HG03442 (cell line): ENCODE results near the gene RAB7A.
"Not testable (repeated sequence)": the region's sequence is repeated elsewhere in the genome, so short reads cannot be mapped to it uniquely, and the experiment has no call there.

Experiments used
- ATAC-seq: cut with Tn5 transposase; IDR thresholded peaks from one replicate; pipeline ENCODE4 v1.9.1; 2021; ENCODE audit warnings: mild to moderate bottlenecking, moderate library complexity; ENCODE audit not compliant: unreplicated experiment

RAB7A gene

GRCh38 chr3:128749035-128749434 lies 23.1 kb downstream of the RAB7A start:
- ATAC-seq = no peak

- not testable (repeated sequence) for ATAC-seq
Measured at GRCh38 chr3:128749561-128749960, 23.6 kb downstream of the RAB7A start.

- no peak for ATAC-seq
Measured at GRCh38 chr3:128753715-128754114, 27.7 kb downstream of the RAB7A start.

- no peak for ATAC-seq
Measured at GRCh38 chr3:128760042-128760441, 34.1 kb downstream of the RAB7A start.

GRCh38 chr3:128760881-128761280 lies 34.9 kb downstream of the RAB7A start:
- no peak for ATAC-seq

GRCh38 chr3:128761392-128761791 lies 35.4 kb downstream of the RAB7A start:
- ATAC-seq = no peak

GRCh38 chr3:128763967-128764366 lies 38.0 kb downstream of the RAB7A start:
- ATAC-seq = no peak

- ATAC-seq = no peak
Measured at GRCh38 chr3:128764863-128765262, 38.9 kb downstream of the RAB7A start.

- no peak for ATAC-seq
Measured at GRCh38 chr3:128767094-128767750, 41.2 kb downstream of the RAB7A start.

GRCh38 chr3:128768471-128768870 lies 42.5 kb downstream of the RAB7A start:
- no peak for ATAC-seq

GRCh38 chr3:128770387-128770786 lies 44.4 kb downstream of the RAB7A start:
- no peak for ATAC-seq

- ATAC-seq = not testable (repeated sequence)
Measured at GRCh38 chr3:128773189-128773588, 47.2 kb downstream of the RAB7A start.

- not testable (repeated sequence) for ATAC-seq
Measured at GRCh38 chr3:128773592-128773991, 47.6 kb downstream of the RAB7A start.

- ATAC-seq = no peak
Measured at GRCh38 chr3:128775241-128775640, 49.3 kb downstream of the RAB7A start.

GRCh38 chr3:128775906-128776542 lies 50.0 kb downstream of the RAB7A start:
- ATAC-seq = no peak

GRCh38 chr3:128780101-128780837 lies 54.3 kb downstream of the RAB7A start:
- no peak for ATAC-seq

GRCh38 chr3:128781164-128781563 lies 55.2 kb downstream of the RAB7A start:
- ATAC-seq = no peak

GRCh38 chr3:128782282-128783146 lies 56.5 kb downstream of the RAB7A start:
- no peak for ATAC-seq

GRCh38 chr3:128783774-128784173 lies 57.8 kb downstream of the RAB7A start:
- no peak for ATAC-seq

GRCh38 chr3:128784232-128784631 lies 58.2 kb downstream of the RAB7A start:
- no peak for ATAC-seq

GRCh38 chr3:128784843-128785242 lies 58.9 kb downstream of the RAB7A start:
- ATAC-seq = no peak
